Heart right ventricle (tissue), 16 donors: ENCODE results near the gene MAP1S. TPM values are rescaled to one million over a fixed set of nuclear protein-coding genes. Genes with fewer than 3 reads are reported as not detected.
A peak's percentile ranks its signal among the peaks of the same experiment; 100 is the strongest.
"Not testable (repeated sequence)": the region's sequence is repeated elsewhere in the genome, so short reads cannot be mapped to it uniquely, and the experiment has no call there.

Source experiments
- ATAC-seq, 8 donors: fragments of 200-7000 bp; cut with Tn5 transposase; one replicate each; pipeline ENCODE4 v1.9.1; 2020; ENCODE audit warnings: mild to moderate bottlenecking in 8 of 8, moderate library complexity in 8 of 8, moderate number of reproducible peaks in 1 of 8
- DNase-seq, 2 donors: peaks; one replicate each; pipeline ENCODE4 v3.0.0-alpha.2; 2020
- H3K27ac ChIP-seq, 10 donors: fragments of 200-600 bp; sonication (generic) in 2 of 10; one replicate each; pipeline versions ENCODE4 v1.5.0 to v1.8.0; 2020 to 2022; ENCODE audit warnings: mild to moderate bottlenecking in 3 of 10
- H3K27me3 ChIP-seq, 7 donors: fragments of 200-600 bp; one replicate each; pipeline ENCODE4 v1.8.0; 2021 to 2022; ENCODE audit warnings: mild to moderate bottlenecking in 2 of 7
- H3K36me3 ChIP-seq, 9 donors: fragments of 200-600 bp; sonication (generic) in 1 of 9; one replicate each; pipeline versions ENCODE4 v1.5.0 to v1.8.0; 2020 to 2022; ENCODE audit warnings: mild to moderate bottlenecking in 2 of 9
- H3K4me1 ChIP-seq, 9 donors: fragments of 200-600 bp; sonication (generic) in 1 of 9; one replicate each; pipeline versions ENCODE4 v1.5.0 to v1.8.0; 2020 to 2022; ENCODE audit warnings: mild to moderate bottlenecking in 4 of 9
- H3K4me3 ChIP-seq, 10 donors: fragments of 200-600 bp; sonication (generic) in 2 of 10; one replicate each; pipeline versions ENCODE4 v1.5.0 to v1.8.0; 2020 to 2022; ENCODE audit warnings: mild to moderate bottlenecking in 7 of 10, moderate library complexity in 2 of 10
- H3K9me3 ChIP-seq, 11 donors: fragments of 200-600 bp in 10 of 11; sonication (generic) in 2 of 11; one replicate each; pipeline versions ENCODE4 v1.5.0 to v1.8.0; 2013 to 2022; ENCODE audit warnings: mild to moderate bottlenecking in 2 of 11, control low read depth in 1 of 11, moderate library complexity in 1 of 11
- CTCF ChIP-seq, 9 donors: fragments of 200-600 bp; sonication (generic) in 2 of 9; IDR thresholded peaks; one replicate each; pipeline versions ENCODE4 v1.5.0 to v1.8.0; 2021 to 2022; ENCODE audit warnings: antibody characterized with exemption in 9 of 9, mild to moderate bottlenecking in 5 of 9, moderate library complexity in 1 of 9
- WGBS, 2 donors: extraction: QIAGEN DNeasy Blood & Tissue Kit; methylation state at CpG; one replicate each; pipeline ENCODE4 v1.1.7; 2013; ENCODE audit warnings: inconsistent platforms in 1 of 2; 5-methylcytosine and 5-hydroxymethylcytosine counted together
- intact Hi-C, 10 donors: fragments of 100-400 bp; cut with DNase I; formaldehyde crosslinking; loops; one replicate each; pipeline versions ENCODE4 v1.11.1 to v1.14.2; 2022
- polyA plus RNA-seq, 2 donors: library from polyadenylated mRNA; stranded (reverse); fragments of 200-250 nt; gene quantifications; one replicate each; pipeline ENCODE4 v1.2.3, GENCODE V29; 2013
- total RNA-seq, 10 donors: library from RNA; stranded (reverse); fragmentation: NEBNext Ultra II Directional in 3 of 10; extraction: Animal tissue kit (Norgen Biotek cat#: 25700) in 3 of 10; gene quantifications; one replicate each; pipeline versions ENCODE4 v1.2.1 to v1.2.4, GENCODE V29; 2021 to 2023
- donor health status: Arrhythmogenic right ventricular cardiomyopathy.
- donor health status: ischemic (EF 13 %, LVEDD 7.1; RV severe dilation, severe dysfunction).
- donor health status: healthy with polysubstance abuse.
- donor health status: DM: no; HTN: yes; CAD: no.
- donor health status: DM: no; HTN: no; CAD: no.
- donor health status: ischemic (EF 25% LVEDD 6.9; RV normal size, moderate dysfunction).
- donor health status: ischemic (EF 25% LVEDD 5.7; RV mildly dilated, moderate dysfunction).
- donor health status: healthy.
- donor health status: DM: yes; HTN: yes; CAD: no.
- donor health status: Ischemic cardiomyopathy.
- donor health status: ischemic (EF 35%, LVEDD 5.7; RV mildly dilated, moderate dysfunction).
- donor health status: nonischemic (EF 11% LVEDD 7.7; RV severe dilation, severe dysfunction).
- donor health status: DM: yes; HTN: yes; CAD: no.
- donor health status: PGD.
- donor health status: ischemic (EF 29% LVEDD 5.4; RV normal size, mild dysfunction).
- donor health status: nonischemic (EF 23%, LVEDD 6.1; RV moderate dilation, normal function).

Gene MAP1S
- total and polyA plus RNA-seq, 12 donors = 20.4 to 48.7 (median 26.8) TPM

- no peak for TF ChIP-seq CTCF (IDR thresholded peaks at IDR 0.05)
- peaks cover 0 to 7% (median 0%) of the 10 kb centered on the region in 9 donors for H3K36me3 ChIP-seq
- 69 to 70% methylated on average over 27 of the region's 27 CpGs for WGBS, 2 donors
- H3K4me3 ChIP-seq = no peak overlapping the region
- DNase-seq (no peak), ATAC-seq (peak in 1 of 8 donors; percentile 5)
- H3K4me1 ChIP-seq = peaks cover 0 to 10% (median 5%) of the 10 kb centered on the region in 9 donors
- H3K27me3 ChIP-seq = peaks cover 10 to 69% (median 46%) of the 10 kb centered on the region in 7 donors
- no peak overlapping the region for H3K27ac ChIP-seq
- intact Hi-C loops = loop anchor here in 4 of 10 donors (5.0 to 10.0 kb wide), 5 partner anchors 59 to 321 kb away; partner anchors contain the start of gene MAP1S (in 1 of the 4)
- no peaks in the 10 kb centered on the region for H3K9me3 ChIP-seq
Measured at GRCh38 chr19:17775991-17776803, 56.9 kb downstream of the MAP1S start.

- peaks cover 10 to 77% (median 50%) of the 10 kb centered on the region in 7 donors for H3K27me3 ChIP-seq
- intact Hi-C loops = loop anchor here in 4 of 10 donors (5.0 to 10.0 kb wide), 5 partner anchors 61 to 323 kb away; partner anchors contain the start of gene MAP1S (in 1 of the 4)
- not testable (repeated sequence) for H3K4me3 ChIP-seq, H3K4me1 ChIP-seq, H3K36me3 ChIP-seq, DNase-seq, H3K9me3 ChIP-seq, ATAC-seq, H3K27ac ChIP-seq
- WGBS, 2 donors = 77 to 78% methylated on average over 10 of the region's 10 CpGs
Measured at GRCh38 chr19:17777840-17778239, 58.6 kb downstream of the MAP1S start.

- peaks cover 0 to 4% (median 0%) of the 10 kb centered on the region in 11 donors for H3K9me3 ChIP-seq
- peaks cover 10 to 77% (median 50%) of the 10 kb centered on the region in 7 donors for H3K27me3 ChIP-seq
- ATAC-seq = peak in 7 of 8 donors; percentile 37 to 73 (median 49)
- H3K4me3 ChIP-seq = peak overlapping the region in 1 of 10 donors; percentile 31
- H3K4me1 ChIP-seq = peaks cover 0 to 10% (median 5%) of the 10 kb centered on the region in 9 donors
- no peaks in the 10 kb centered on the region for H3K36me3 ChIP-seq
- DNase-seq = peak in 1 of 2 donors; percentile 54
- WGBS, 2 donors = 1 to 6% methylated on average over 37 of the region's 37 CpGs
- intact Hi-C loops = loop anchor here in 4 of 10 donors (5.0 to 10.0 kb wide), 5 partner anchors 61 to 324 kb away; partner anchors contain the start of gene MAP1S (in 1 of the 4)
- TF ChIP-seq CTCF (IDR thresholded peaks at IDR 0.05) = no peak
- H3K27ac ChIP-seq = no peak overlapping the region
Measured at GRCh38 chr19:17778251-17778967, 59.1 kb downstream of the MAP1S start.

- H3K27ac ChIP-seq = no peak overlapping the region
- ATAC-seq = peak in 5 of 8 donors; percentile 19 to 34 (median 29)
- H3K27me3 ChIP-seq = peaks cover 10 to 75% (median 50%) of the 10 kb centered on the region in 7 donors
- no peak for TF ChIP-seq CTCF (IDR thresholded peaks at IDR 0.05)
- intact Hi-C loops = loop anchor here in 4 of 10 donors (5.0 to 10.0 kb wide), 5 partner anchors 62 to 324 kb away; partner anchors contain the start of gene MAP1S (in 1 of the 4)
- WGBS, 2 donors = 16% methylated on average over 24 to 25 of the region's 25 CpGs
- peaks cover 0 to 4% (median 0%) of the 10 kb centered on the region in 11 donors for H3K9me3 ChIP-seq
- DNase-seq = peak in 1 of 2 donors; percentile 36
- H3K4me1 ChIP-seq = peaks cover 0 to 12% (median 5%) of the 10 kb centered on the region in 9 donors
- no peaks in the 10 kb centered on the region for H3K36me3 ChIP-seq
- H3K4me3 ChIP-seq = peak overlapping the region in 1 of 10 donors; percentile 31
Measured at GRCh38 chr19:17778968-17779929, 60.0 kb downstream of the MAP1S start.
